Gastroesophageal sphincter (tissue), 4 donors: Measurements from ENCODE around the gene MYO7A. TPM values are rescaled to one million over a fixed set of nuclear protein-coding genes. Genes with fewer than 3 reads are reported as not detected.

Experiments used
- ATAC-seq: fragments of 150-250 bp; one replicate; pipeline ENCODE4 v1.9.1; 2016; ENCODE audit warnings: mild to moderate bottlenecking, moderate library complexity
- H3K27ac ChIP-seq, 4 donors: fragments of 200-600 bp; sonication (generic) in 3 of 4; 1 replicate in 3 of 4; 2 replicates in 1 of 4; pipeline ENCODE4 v1.5.1; 2016 to 2019
- H3K27me3 ChIP-seq: fragments of 200-600 bp; sonication (generic); one replicate; pipeline ENCODE4 v1.5.1; 2019
- H3K36me3 ChIP-seq, 2 donors: fragments of 200-600 bp; sonication (generic); one replicate each; pipeline ENCODE4 v1.5.1; 2019; ENCODE audit warnings: control low read depth in 1 of 2
- H3K4me1 ChIP-seq, 3 donors: fragments of 200-600 bp; sonication (generic); 1 replicate in 2 of 3; 2 replicates in 1 of 3; pipeline ENCODE4 v1.5.1; 2016 to 2019; ENCODE audit warnings: control low read depth in 2 of 3
- H3K4me3 ChIP-seq, 2 donors: fragments of 200-600 bp; sonication (generic); one replicate each; pipeline ENCODE4 v1.5.1; 2019; ENCODE audit warnings: mild to moderate bottlenecking in 1 of 2, moderate library complexity in 1 of 2
- H3K9me3 ChIP-seq, 3 donors: fragments of 200-600 bp; sonication (generic); one replicate each; pipeline ENCODE4 v1.5.1; 2017 to 2019; ENCODE audit warnings: control low read depth in 2 of 3
- CTCF ChIP-seq, 4 experiments: fragments of 200-600 bp in 2 of 4; fragments of 450-650 bp in 2 of 4; sonication (generic) in 1 of 4; IDR thresholded peaks; one replicate each; pipeline ENCODE4 v1.5.1; 2017 to 2019; ENCODE audit warnings: antibody characterized with exemption in 4 of 4, mild to moderate bottlenecking in 2 of 4, moderate library complexity in 2 of 4
- EP300 ChIP-seq: sonication (generic); formaldehyde crosslinking; IDR thresholded peaks from one replicate; pipeline ENCODE4 v1.6.1; 2017; ENCODE audit warnings: antibody characterized with exemption, mild to moderate bottlenecking
- POLR2A ChIP-seq, 2 donors: fragments of 450-650 bp; IDR thresholded peaks; one replicate each; pipeline ENCODE4 v1.6.1; 2017; ENCODE audit warnings: antibody characterized with exemption in 2 of 2, mild to moderate bottlenecking in 2 of 2, moderate library complexity in 1 of 2
- POLR2AphosphoS5 ChIP-seq: sonication (generic); formaldehyde crosslinking; IDR thresholded peaks from one replicate; pipeline ENCODE4 v1.6.1; 2017; ENCODE audit warnings: antibody characterized with exemption
- WGBS, 2 donors: methylation state at CpG; one replicate each; pipeline ENCODE4 v1.1.5; 2018; ENCODE audit warnings: low coverage in 1 of 2; 5-methylcytosine and 5-hydroxymethylcytosine counted together
- total RNA-seq, 4 donors: library from RNA; depleted of rRNA; stranded (reverse); fragments of >200 nt; gene quantifications; one replicate each; pipeline ENCODE4 v1.1.0, GENCODE V29; 2016

MYO7A gene
- total RNA-seq, 4 donors from 2014 or later, result 4.0 to 11.8 (median 8.7) TPM

DNA sequence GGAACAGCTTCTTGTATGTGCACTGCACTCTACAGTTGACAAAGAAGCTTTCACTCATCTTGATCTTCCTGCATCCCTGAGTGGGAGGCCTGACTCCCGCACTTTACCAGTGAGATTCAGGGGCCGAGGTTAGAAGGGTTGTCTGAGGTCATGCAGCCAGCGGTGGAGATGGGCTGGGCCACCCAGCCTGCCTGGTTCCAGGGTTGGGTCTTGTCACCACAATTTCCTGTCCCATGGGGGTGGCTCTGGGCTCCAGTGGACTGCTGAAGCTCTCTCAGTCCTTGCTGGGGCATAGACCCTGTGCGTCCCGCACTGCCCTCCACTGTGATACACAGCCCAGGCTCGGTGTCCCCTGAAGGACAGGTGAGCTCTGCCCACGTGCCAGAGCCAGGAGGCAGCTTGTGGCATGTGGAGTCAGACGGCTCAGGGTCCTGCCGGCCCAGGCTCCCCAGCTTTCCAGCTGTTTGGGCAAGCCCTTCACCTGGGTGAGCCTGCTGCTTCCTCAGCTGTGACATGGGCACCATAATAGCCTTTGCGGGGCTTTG lies 6.9 kb upstream of the MYO7A start:
- Histone ChIP-seq H3K4me1 (no peaks in the 10 kb centered on the region), H3K27ac (no peak overlapping the region), H3K9me3 (no peaks in the 10 kb centered on the region), H3K27me3 (no peaks in the 10 kb centered on the region), H3K36me3 (peaks cover 0 to 70% of the 10 kb centered on the region in 2 donors), H3K4me3 (no peak overlapping the region)
- TF ChIP-seq POLR2AphosphoS5 (no peak), EP300 (no peak), POLR2A (IDR thresholded peaks at IDR 0.05) (no peak), CTCF (IDR thresholded peaks at IDR 0.05) (no peak)
- ATAC-seq, result no peak
- no CpG with 5 or more reads among the region's 10 CpGs for WGBS, 2 donors

- Histone ChIP-seq H3K4me1 (peaks cover 0 to 6% (median 4%) of the 10 kb centered on the region in 3 donors), H3K36me3 (peaks cover 0 to 67% of the 10 kb centered on the region in 2 donors), H3K4me3 (no peak overlapping the region), H3K27me3 (peaks cover 5% of the 10 kb centered on the region), H3K27ac (no peak overlapping the region), H3K9me3 (no peaks in the 10 kb centered on the region)
- TF ChIP-seq EP300 (no peak), CTCF (IDR thresholded peaks at IDR 0.05) (no peak), POLR2A (IDR thresholded peaks at IDR 0.05) (no peak), POLR2AphosphoS5 (no peak)
- 85 to 94% methylated on average over 2 to 4 of the region's 8 CpGs for WGBS, 2 donors
- no peak for ATAC-seq
Measured at GRCh38 chr11:77121876-77122575, 6.0 kb upstream of the MYO7A start.

- Histone ChIP-seq H3K36me3 (peaks cover 0 to 63% of the 10 kb centered on the region in 2 donors), H3K4me3 (no peak overlapping the region), H3K27ac (no peak overlapping the region), H3K27me3 (peaks cover 9% of the 10 kb centered on the region), H3K9me3 (no peaks in the 10 kb centered on the region), H3K4me1 (peaks cover 0 to 13% (median 4%) of the 10 kb centered on the region in 3 donors)
- TF ChIP-seq POLR2AphosphoS5 (no peak), CTCF (IDR thresholded peaks at IDR 0.05) (no peak), EP300 (no peak), POLR2A (IDR thresholded peaks at IDR 0.05) (no peak)
- no CpG with 5 or more reads among the region's 7 CpGs for whole genome bisulfite sequencing, 2 donors
- ATAC-seq, result no peak
Measured at GRCh38 chr11:77122576-77123212, 5.4 kb upstream of the MYO7A start.

DNA sequence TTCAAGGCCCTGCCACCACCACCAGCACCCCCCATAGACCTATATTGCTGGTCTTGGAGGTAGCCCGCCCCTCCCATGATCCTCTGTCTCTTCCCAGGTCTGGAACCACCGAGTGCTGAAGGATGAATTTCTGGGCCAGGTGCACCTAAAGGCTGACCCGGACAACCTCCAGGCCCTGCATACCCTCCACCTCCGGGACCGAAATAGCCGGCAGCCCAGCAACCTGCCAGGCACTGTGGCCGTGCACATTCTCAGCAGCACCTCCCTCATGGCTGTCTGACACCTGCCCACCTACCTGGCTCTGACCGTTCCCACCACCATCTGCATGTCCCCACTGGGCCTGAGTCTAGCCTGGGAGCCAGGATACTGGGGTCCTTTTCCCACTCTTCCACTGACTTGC lies 4.5 kb upstream of the MYO7A start:
- H3K4me3 ChIP-seq, result no peak overlapping the region
- peaks cover 14% of the 10 kb centered on the region for H3K27me3 ChIP-seq
- peaks cover 0 to 22% (median 4%) of the 10 kb centered on the region in 3 donors for H3K4me1 ChIP-seq
- H3K36me3 ChIP-seq, result peaks cover 0 to 54% of the 10 kb centered on the region in 2 donors
- 70 to 90% methylated on average over 2 to 7 of the region's 8 CpGs for WGBS, 2 donors
- TF ChIP-seq EP300 (no peak), POLR2A (IDR thresholded peaks at IDR 0.05) (no peak), CTCF (IDR thresholded peaks at IDR 0.05) (no peak), POLR2AphosphoS5 (no peak)
- no peak overlapping the region for H3K27ac ChIP-seq
- no peak for ATAC-seq
- H3K9me3 ChIP-seq, result no peaks in the 10 kb centered on the region
